Cardiac muscle cell (in vitro differentiated cells and primary cell): ENCODE measurements around the gene PDCD7. TPM values are rescaled to one million over a fixed set of nuclear protein-coding genes. Genes with fewer than 3 reads are reported as not detected.
A peak's percentile ranks its signal among the peaks of the same experiment; 100 is the strongest.

Experiments used
- DNase-seq, 2 donors: peaks; one replicate each; pipeline versions ENCODE4 v3.0.0 to v3.0.0-alpha.2; 2010 to 2017; ENCODE audit warnings: low read depth in 1 of 2, low spot score in 1 of 2
- H3K27ac ChIP-seq: fragments of 200-600 bp; sonication (generic); 2 replicates; pipeline ENCODE4 v1.5.1; 2016
- H3K27me3 ChIP-seq: fragments of 200-600 bp; sonication (generic); 2 replicates; pipeline ENCODE4 v1.6.0; 2016; ENCODE audit warnings: control low read depth
- H3K36me3 ChIP-seq: fragments of 200-600 bp; sonication (generic); 2 replicates; pipeline ENCODE4 v1.5.1; 2016; ENCODE audit warnings: control low read depth
- H3K4me1 ChIP-seq: fragments of 200-600 bp; sonication (generic); 2 replicates; pipeline ENCODE4 v1.8.1; 2017; ENCODE audit warnings: low read depth, mild to moderate bottlenecking, mixed run types
- H3K4me3 ChIP-seq: fragments of 200-600 bp; sonication (generic); 2 replicates; pipeline ENCODE4 v1.5.1; 2016; ENCODE audit warnings: mild to moderate bottlenecking
- H3K9me3 ChIP-seq: fragments of 200-600 bp; sonication (generic); 2 replicates; pipeline ENCODE4 v1.5.1; 2017; ENCODE audit warnings: low read depth, mild to moderate bottlenecking, control low read depth
- polyA plus RNA-seq: library from polyadenylated mRNA; unstranded; fragments of >200 nt; fragmentation: Nextera tagmentation; extraction: Ambion mirVana; gene quantifications from 2 replicates; pipeline ENCODE4 v1.2.1, GENCODE V29; 2016
- total RNA-seq: library from RNA; depleted of rRNA; stranded (reverse); fragments of >200 nt; gene quantifications from 2 replicates; pipeline ENCODE4 v1.2.3, GENCODE V29; 2016
- TF ChIP-seq, protein P1 (sequence below): IDR thresholded peaks from 2 replicates; pipeline ENCODE4 v1.5.1; 2012; ENCODE audit warnings: low read depth, mild to moderate bottlenecking, low read length

PDCD7 gene
- total and polyA plus RNA-seq, 2 experiments from 2014 or later = 18.7 to 35.5 TPM

DNA sequence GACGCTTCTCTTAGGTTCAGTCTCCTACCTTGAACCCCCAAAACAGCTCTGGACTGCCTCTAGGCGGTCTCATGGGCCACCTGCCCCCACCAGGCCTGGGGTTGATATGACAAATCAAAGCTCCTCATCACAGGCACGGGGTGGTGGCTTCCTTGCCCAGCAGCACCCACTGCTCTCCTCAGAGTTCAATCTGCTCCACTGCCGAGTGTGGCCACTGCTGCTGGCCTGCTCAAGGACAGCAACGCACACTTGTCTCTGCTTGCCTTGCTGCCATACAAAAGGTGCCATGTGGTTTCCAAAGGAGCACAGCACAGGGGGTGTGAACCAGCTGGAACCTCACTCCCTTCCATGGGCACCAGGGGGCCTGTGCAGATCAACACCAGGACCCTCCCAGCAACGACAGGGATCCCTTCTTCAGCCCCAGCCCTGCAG lies 46.9 kb downstream of the PDCD7 start:
- no peak for DNase-seq
- Histone ChIP-seq H3K36me3 (no peaks in the 10 kb centered on the region), H3K4me3 (no peak overlapping the region), H3K9me3 (no peaks in the 10 kb centered on the region), H3K27ac (no peak overlapping the region), H3K4me1 (peaks cover 39% of the 10 kb centered on the region), H3K27me3 (no peaks in the 10 kb centered on the region)
- TF ChIP-seq, protein P1, sequence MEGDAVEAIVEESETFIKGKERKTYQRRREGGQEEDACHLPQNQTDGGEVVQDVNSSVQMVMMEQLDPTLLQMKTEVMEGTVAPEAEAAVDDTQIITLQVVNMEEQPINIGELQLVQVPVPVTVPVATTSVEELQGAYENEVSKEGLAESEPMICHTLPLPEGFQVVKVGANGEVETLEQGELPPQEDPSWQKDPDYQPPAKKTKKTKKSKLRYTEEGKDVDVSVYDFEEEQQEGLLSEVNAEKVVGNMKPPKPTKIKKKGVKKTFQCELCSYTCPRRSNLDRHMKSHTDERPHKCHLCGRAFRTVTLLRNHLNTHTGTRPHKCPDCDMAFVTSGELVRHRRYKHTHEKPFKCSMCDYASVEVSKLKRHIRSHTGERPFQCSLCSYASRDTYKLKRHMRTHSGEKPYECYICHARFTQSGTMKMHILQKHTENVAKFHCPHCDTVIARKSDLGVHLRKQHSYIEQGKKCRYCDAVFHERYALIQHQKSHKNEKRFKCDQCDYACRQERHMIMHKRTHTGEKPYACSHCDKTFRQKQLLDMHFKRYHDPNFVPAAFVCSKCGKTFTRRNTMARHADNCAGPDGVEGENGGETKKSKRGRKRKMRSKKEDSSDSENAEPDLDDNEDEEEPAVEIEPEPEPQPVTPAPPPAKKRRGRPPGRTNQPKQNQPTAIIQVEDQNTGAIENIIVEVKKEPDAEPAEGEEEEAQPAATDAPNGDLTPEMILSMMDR = no peak

DNA sequence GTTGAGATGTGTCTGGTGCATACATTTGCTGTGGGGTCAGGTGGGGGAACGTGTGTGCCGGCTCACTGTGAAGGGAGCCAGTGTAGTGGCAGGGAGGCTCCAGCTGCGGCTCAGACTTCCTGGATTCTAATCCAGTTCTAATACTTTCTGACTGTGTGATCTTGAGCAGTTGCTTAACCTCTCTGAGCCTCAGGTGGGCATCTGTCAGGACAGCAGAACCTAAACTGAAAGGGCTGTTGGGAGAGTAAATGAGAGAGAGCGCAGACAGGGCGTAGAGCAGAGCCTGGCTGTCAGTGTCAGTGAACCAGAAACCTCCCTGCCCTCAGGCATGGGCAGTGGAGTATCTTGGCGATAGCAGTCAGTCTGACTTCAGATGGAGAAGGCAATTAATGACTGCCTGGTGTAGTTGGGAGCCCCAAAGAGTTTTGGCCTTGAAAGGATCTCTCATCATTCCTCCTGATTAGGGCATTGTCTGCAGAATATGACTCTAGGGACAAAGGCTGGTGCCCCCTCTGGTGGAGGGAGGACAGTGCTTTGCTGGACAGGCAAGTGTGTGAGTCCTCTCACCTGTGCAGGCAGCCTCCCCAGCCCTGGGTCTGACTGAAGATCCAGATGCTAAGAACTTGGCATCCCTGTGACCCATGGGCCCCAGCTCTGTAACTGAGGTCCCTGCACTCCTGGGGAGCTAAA lies 47.5 kb downstream of the PDCD7 start:
- Histone ChIP-seq H3K27ac (no peak overlapping the region), H3K27me3 (no peaks in the 10 kb centered on the region), H3K4me3 (no peak overlapping the region), H3K4me1 (peaks cover 43% of the 10 kb centered on the region), H3K36me3 (no peaks in the 10 kb centered on the region), H3K9me3 (no peaks in the 10 kb centered on the region)
- peak in 1 of 2 donors; percentile 62 for DNase-seq
- TF ChIP-seq, protein P1 = peak; percentile 45

DNA sequence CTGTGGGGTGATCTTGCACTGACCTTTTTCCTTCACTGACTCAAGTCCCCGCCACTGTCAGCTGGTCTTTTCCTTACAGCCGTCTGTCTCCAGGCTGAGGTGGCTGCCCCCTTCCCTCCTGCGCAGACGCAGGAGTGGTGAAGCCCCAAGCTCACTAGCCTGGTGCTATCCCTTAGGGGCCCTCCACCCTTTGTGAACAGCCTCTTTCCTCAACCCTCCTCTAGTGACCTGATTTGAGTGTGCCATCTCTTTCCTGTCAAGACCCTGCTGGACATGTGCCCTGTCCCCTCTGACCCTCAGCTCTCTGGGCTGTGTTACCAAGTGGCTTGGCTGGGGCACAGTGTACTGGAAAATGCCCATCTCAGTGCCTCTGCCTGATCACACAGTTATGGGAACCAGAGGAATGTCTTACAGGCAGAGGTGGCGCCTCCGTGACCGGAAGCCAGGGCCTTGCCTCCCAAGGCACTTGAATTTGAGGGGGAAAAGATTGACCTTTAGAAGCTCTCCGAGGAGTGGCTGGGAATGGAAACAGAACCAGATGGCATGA lies 48.3 kb downstream of the PDCD7 start:
- Histone ChIP-seq H3K4me3 (no peak overlapping the region), H3K27ac (no peak overlapping the region), H3K36me3 (no peaks in the 10 kb centered on the region), H3K9me3 (no peaks in the 10 kb centered on the region), H3K4me1 (peaks cover 49% of the 10 kb centered on the region), H3K27me3 (no peaks in the 10 kb centered on the region)
- DNase-seq = no peak
- TF ChIP-seq, protein P1 = no peak

DNA sequence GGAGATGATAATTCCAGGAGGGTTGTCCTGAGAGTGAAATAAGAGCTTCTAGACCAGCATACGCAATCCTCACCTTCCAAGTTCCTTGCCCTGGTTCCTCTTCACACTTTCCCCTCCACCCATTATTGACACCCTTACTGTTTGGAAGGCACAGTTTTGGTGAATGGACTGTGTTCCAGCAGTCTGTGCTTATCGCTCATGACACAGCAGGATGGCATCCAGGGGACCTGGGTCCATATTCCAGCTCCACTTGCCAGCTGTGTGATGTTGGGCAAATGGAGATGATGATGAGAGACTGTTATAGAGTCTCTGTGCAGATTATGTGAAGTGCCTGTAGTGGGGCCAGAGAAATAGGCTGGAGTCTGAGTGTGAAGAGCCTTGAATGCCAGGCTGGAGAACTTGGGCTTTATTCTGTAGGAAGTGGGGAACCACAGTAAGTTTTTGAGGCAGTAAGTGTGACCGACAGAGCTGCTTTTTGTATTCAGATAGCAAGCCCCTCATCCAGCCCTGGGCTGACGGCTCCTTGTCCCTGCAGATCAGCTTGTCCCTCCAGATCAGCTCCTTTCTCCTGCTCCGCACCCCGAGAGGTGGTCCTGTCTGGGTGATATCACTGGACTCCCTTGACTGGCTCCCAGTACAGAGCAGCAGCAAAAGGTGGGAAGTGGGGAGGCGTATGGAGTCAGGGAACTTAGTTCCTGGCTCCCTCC lies 49.0 kb downstream of the PDCD7 start:
- H3K27me3 ChIP-seq = no peaks in the 10 kb centered on the region
- TF ChIP-seq, protein P1 = no peak
- H3K4me1 ChIP-seq = peaks cover 48% of the 10 kb centered on the region
- H3K27ac ChIP-seq = no peak overlapping the region
- no peaks in the 10 kb centered on the region for H3K9me3 ChIP-seq
- H3K4me3 ChIP-seq = no peak overlapping the region
- DNase-seq = no peak
- H3K36me3 ChIP-seq = no peaks in the 10 kb centered on the region

DNA sequence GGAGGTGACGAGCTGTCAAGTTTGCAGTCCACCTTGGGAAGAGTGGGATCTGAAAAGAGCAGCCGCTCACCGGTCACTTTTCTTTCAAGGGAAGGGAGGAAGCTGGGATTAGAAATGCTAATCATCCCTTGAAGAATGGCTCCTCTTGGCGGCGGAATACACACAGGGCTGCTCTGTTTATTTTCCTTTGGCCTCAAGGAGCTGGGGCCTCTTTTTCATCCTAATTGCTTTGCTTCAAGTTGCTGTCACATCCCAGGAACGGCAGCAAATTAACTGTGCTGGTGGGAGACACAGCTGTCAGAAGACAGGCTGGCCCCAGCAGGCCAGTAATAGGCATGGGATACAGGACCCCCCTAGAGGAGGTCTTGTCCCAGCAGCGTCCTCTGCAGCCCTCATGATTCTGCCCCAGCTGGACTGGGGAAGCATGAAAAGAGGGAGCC lies 50.3 kb downstream of the PDCD7 start:
- H3K4me1 ChIP-seq = peaks cover 37% of the 10 kb centered on the region
- no peaks in the 10 kb centered on the region for H3K36me3 ChIP-seq
- H3K4me3 ChIP-seq = no peak overlapping the region
- no peaks in the 10 kb centered on the region for H3K27me3 ChIP-seq
- TF ChIP-seq, protein P1 = peak; percentile 41
- H3K27ac ChIP-seq = peak overlapping the region; percentile 58
- peak; percentile 58 to 64 for DNase-seq
- H3K9me3 ChIP-seq = no peaks in the 10 kb centered on the region
